Nephron progenitor cell (in vitro differentiated cells): ENCODE results near the gene SAAL1.

ENCODE experiments used
- DNase-seq: peaks from one replicate; pipeline ENCODE4 v3.0.0; 2021
- H3K27ac Mint-ChIP-seq: 2 replicates; pipeline ENCODE4 v1.8.0; 2021; ENCODE audit warnings: mild to moderate bottlenecking, moderate library complexity, mixed read lengths
- H3K27me3 Mint-ChIP-seq: 2 replicates; pipeline ENCODE4 v1.8.0; 2021; ENCODE audit warnings: mild to moderate bottlenecking, low read depth, mixed read lengths; ENCODE audit not compliant: poor library complexity
- H3K36me3 Mint-ChIP-seq: 2 replicates; pipeline ENCODE4 v1.8.0; 2021; ENCODE audit warnings: low read depth, mixed read lengths
- H3K4me1 Mint-ChIP-seq: 2 replicates; pipeline ENCODE4 v1.8.0; 2021; ENCODE audit warnings: mixed read lengths
- H3K4me3 Mint-ChIP-seq: 2 replicates; pipeline ENCODE4 v1.8.0; 2021; ENCODE audit warnings: mild to moderate bottlenecking, moderate library complexity, mixed read lengths
- H3K9me3 Mint-ChIP-seq: 2 replicates; pipeline ENCODE4 v1.8.0; 2021; ENCODE audit warnings: mild to moderate bottlenecking, moderate library complexity, mixed read lengths
- CTCF ChIP-seq: fragments of 200-600 bp; sonication (generic); IDR thresholded peaks from 2 replicates; pipeline ENCODE4 v1.5.0; 2021; ENCODE audit warnings: antibody characterized with exemption

The SAAL1 gene

GRCh38 chr11:18063862-18064434, 41.9 kb downstream of the SAAL1 start:
- TF ChIP-seq CTCF = no peak
- Mint-ChIP-seq H3K27ac (no peak overlapping the region), H3K27me3 (no peaks in the 10 kb centered on the region), H3K36me3 (no peaks in the 10 kb centered on the region), H3K4me1 (no peaks in the 10 kb centered on the region), H3K4me3 (no peak overlapping the region), H3K9me3 (no peaks in the 10 kb centered on the region)
- DNase-seq = no peak

GRCh38 chr11:18063125-18063524, 42.8 kb downstream of the SAAL1 start:
- H3K27ac Mint-ChIP-seq = no peak overlapping the region
- DNase-seq = no peak
- no peaks in the 10 kb centered on the region for H3K27me3 Mint-ChIP-seq
- H3K36me3 Mint-ChIP-seq = no peaks in the 10 kb centered on the region
- H3K9me3 Mint-ChIP-seq = no peaks in the 10 kb centered on the region
- no peaks in the 10 kb centered on the region for H3K4me1 Mint-ChIP-seq
- H3K4me3 Mint-ChIP-seq = no peak overlapping the region
- TF ChIP-seq CTCF = no peak

- TF ChIP-seq CTCF = no peak
- Mint-ChIP-seq H3K36me3 (no peaks in the 10 kb centered on the region), H3K4me3 (no peak overlapping the region), H3K4me1 (no peaks in the 10 kb centered on the region), H3K27ac (no peak overlapping the region), H3K9me3 (no peaks in the 10 kb centered on the region), H3K27me3 (peaks cover 9% of the 10 kb centered on the region)
- DNase-seq = no peak
These were observed 44.5 kb downstream of the SAAL1 start for GRCh38 chr11:18061351-18061750.

GRCh38 chr11:18056561-18057181, 49.2 kb downstream of the SAAL1 start:
- H3K4me3 Mint-ChIP-seq = no peak overlapping the region
- no peaks in the 10 kb centered on the region for H3K36me3 Mint-ChIP-seq
- no peaks in the 10 kb centered on the region for H3K9me3 Mint-ChIP-seq
- TF ChIP-seq CTCF = no peak
- H3K27ac Mint-ChIP-seq = no peak overlapping the region
- DNase-seq = no peak
- no peaks in the 10 kb centered on the region for H3K4me1 Mint-ChIP-seq
- peaks cover 14% of the 10 kb centered on the region for H3K27me3 Mint-ChIP-seq

GRCh38 chr11:18054511-18055103, 51.3 kb downstream of the SAAL1 start:
- Mint-ChIP-seq H3K4me3 (no peak overlapping the region), H3K27me3 (peaks cover 18% of the 10 kb centered on the region), H3K27ac (no peak overlapping the region), H3K9me3 (no peaks in the 10 kb centered on the region), H3K4me1 (no peaks in the 10 kb centered on the region), H3K36me3 (no peaks in the 10 kb centered on the region)
- DNase-seq = no peak
- no peak for TF ChIP-seq CTCF

- H3K9me3 Mint-ChIP-seq = peaks cover 21% of the 10 kb centered on the region
- no peaks in the 10 kb centered on the region for H3K36me3 Mint-ChIP-seq
- H3K27me3 Mint-ChIP-seq = peaks cover 37% of the 10 kb centered on the region
- TF ChIP-seq CTCF = no peak
- H3K4me1 Mint-ChIP-seq = no peaks in the 10 kb centered on the region
- no peak for DNase-seq
- H3K27ac Mint-ChIP-seq = no peak overlapping the region
- H3K4me3 Mint-ChIP-seq = no peak overlapping the region
These were observed 55.0 kb downstream of the SAAL1 start for GRCh38 chr11:18050848-18051247.
